GM06990 (cell line): ENCODE data around the gene ZSCAN21.
"Not testable (repeated sequence)": the region's sequence is repeated elsewhere in the genome, so short reads cannot be mapped to it uniquely, and the experiment has no call there.

Source experiments
- DNase-seq: peaks from one replicate; pipeline ENCODE4 v3.0.0-alpha.2; 2011; ENCODE audit not compliant: insufficient read length; ENCODE audit errors: extremely low read depth
- H3K27me3 ChIP-seq: replicated peaks from 2 replicates; pipeline ENCODE4 v1.6.0; 2011; ENCODE audit warnings: low read length; ENCODE audit not compliant: control insufficient read depth, insufficient read depth
- H3K36me3 ChIP-seq: 2 replicates; pipeline ENCODE4 v1.5.1; 2011; ENCODE audit warnings: low read length; ENCODE audit not compliant: control insufficient read depth, insufficient read depth
- H3K4me3 ChIP-seq: replicated peaks from 2 replicates; pipeline ENCODE4 v1.5.1; 2011; ENCODE audit warnings: low read depth, mild to moderate bottlenecking, control low read depth, low read length
- TF ChIP-seq, protein P1 (sequence below): IDR thresholded peaks from 2 replicates; pipeline ENCODE4 v1.5.1; 2011; ENCODE audit warnings: low read length, control low read depth, mild to moderate bottlenecking, inconsistent platforms; ENCODE audit not compliant: insufficient read depth, poor library complexity, severe bottlenecking

The ZSCAN21 gene

DNA sequence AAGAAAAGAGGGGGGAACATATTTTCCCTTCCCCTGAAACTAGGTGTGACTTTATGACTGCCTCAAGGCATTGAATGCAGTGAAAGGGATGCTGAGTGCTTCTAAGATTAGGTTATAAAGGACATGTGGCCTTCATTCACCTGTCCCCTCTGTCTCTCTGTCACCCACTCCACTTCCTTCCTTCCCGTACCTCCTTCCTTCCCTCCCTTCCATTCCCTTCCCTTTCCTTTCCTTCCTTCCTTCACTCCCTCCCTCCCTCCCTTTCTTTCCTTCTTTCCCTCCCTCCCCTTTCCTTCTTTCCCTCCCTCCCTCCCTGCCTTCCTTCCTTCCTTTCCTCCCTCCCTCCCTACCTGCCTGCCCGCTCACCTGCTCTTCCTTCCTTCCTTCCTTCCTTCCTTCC, 38.7 kb upstream of the ZSCAN21 start:
- no peak overlapping the region for H3K4me3 ChIP-seq
- no peak for DNase-seq
- H3K27me3 ChIP-seq = no peaks in the 10 kb centered on the region
- TF ChIP-seq, protein P1, sequence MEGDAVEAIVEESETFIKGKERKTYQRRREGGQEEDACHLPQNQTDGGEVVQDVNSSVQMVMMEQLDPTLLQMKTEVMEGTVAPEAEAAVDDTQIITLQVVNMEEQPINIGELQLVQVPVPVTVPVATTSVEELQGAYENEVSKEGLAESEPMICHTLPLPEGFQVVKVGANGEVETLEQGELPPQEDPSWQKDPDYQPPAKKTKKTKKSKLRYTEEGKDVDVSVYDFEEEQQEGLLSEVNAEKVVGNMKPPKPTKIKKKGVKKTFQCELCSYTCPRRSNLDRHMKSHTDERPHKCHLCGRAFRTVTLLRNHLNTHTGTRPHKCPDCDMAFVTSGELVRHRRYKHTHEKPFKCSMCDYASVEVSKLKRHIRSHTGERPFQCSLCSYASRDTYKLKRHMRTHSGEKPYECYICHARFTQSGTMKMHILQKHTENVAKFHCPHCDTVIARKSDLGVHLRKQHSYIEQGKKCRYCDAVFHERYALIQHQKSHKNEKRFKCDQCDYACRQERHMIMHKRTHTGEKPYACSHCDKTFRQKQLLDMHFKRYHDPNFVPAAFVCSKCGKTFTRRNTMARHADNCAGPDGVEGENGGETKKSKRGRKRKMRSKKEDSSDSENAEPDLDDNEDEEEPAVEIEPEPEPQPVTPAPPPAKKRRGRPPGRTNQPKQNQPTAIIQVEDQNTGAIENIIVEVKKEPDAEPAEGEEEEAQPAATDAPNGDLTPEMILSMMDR = no peak
- no peaks in the 10 kb centered on the region for H3K36me3 ChIP-seq

DNA sequence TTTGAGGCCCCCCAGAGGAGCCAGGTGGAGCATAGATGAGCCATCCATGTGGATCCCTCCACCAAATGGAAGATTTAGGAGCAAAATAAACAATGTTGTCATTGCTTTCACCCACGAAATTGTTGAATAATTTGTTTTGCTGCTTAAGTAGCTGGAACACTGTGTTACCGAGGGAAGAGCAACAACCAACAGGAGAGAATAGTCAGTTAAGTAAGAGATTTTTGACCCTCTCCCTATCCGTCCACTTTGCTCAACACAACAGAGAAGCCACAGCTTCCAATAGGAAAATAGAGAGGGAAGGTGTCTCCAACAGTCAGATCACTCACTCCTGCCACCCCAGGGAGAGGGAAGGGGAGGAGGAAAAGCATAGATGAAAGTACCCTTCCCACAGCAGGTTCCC, 38.1 kb upstream of the ZSCAN21 start:
- no peaks in the 10 kb centered on the region for H3K27me3 ChIP-seq
- TF ChIP-seq, protein P1 = no peak

DNA sequence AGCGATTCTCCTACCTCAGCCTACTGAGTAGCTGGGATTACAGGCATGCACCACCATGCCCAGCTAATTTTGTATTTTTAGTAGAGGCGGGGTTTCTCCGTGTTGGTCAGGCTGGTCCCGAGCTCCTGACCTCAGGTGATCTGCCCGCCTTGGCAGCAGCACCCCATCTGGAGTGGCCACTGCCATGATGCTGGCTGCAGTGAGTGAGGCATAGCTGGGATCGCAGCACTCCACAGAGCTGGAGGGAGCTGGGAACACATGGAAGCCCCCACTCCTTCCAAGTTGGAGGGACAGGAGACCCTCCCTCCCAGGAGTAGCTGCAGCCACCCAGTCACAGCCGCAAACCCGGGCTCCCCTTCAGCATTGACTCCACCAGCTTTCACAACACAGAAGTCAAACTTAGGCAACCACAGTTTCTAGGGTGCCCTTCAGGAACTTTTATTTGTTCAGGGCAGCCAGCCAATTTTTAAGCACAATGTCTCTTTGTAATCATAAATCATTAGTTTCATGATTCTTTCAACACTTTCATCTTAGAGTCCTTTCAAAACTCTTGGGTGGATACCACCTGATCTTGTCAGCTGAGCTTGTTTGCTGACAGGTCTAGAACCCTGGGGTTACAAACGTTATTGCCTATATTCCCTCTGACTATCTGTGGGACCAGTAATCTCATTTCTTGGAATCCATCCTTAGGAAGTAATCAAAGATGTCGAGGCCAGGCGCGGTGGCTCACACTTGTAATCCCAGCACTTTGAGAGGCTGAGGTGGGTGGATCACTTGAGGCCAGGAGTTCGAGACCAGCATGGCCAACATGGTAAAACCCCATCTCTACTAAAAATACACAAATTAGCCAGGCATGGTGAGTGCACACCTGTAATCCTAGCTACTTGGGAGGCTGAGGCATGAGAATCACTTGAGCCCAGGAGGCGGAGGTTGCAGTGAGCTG, 36.9 kb upstream of the ZSCAN21 start:
- not testable (repeated sequence) for H3K27me3 ChIP-seq, H3K36me3 ChIP-seq, H3K4me3 ChIP-seq, DNase-seq

More for the DNA sequence above, 38.1 kb upstream of the ZSCAN21 start:
- DNase-seq = no peak
- no peak overlapping the region for H3K4me3 ChIP-seq
- no peaks in the 10 kb centered on the region for H3K36me3 ChIP-seq

DNA sequence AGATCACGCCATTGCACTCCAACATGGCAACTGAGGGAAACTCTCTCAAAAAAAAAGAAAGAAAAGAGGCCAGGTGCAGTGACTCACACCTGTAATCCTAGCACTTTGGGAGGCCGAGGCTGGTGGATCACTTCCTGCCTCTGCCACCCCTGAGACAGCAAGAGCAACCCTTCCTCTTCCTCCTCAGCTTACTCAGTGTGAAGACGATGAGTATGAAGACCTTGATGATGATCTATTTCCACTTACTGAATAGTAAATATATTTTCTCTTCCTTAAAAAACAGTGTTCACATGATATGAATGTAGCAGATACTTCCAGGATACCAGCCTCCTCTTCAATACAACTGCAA, 36.3 kb upstream of the ZSCAN21 start:
- Histone ChIP-seq H3K36me3 (no peaks in the 10 kb centered on the region), H3K4me3 (no peak overlapping the region), H3K27me3 (no peaks in the 10 kb centered on the region)
- no peak for DNase-seq
- TF ChIP-seq, protein P1 = no peak

DNA sequence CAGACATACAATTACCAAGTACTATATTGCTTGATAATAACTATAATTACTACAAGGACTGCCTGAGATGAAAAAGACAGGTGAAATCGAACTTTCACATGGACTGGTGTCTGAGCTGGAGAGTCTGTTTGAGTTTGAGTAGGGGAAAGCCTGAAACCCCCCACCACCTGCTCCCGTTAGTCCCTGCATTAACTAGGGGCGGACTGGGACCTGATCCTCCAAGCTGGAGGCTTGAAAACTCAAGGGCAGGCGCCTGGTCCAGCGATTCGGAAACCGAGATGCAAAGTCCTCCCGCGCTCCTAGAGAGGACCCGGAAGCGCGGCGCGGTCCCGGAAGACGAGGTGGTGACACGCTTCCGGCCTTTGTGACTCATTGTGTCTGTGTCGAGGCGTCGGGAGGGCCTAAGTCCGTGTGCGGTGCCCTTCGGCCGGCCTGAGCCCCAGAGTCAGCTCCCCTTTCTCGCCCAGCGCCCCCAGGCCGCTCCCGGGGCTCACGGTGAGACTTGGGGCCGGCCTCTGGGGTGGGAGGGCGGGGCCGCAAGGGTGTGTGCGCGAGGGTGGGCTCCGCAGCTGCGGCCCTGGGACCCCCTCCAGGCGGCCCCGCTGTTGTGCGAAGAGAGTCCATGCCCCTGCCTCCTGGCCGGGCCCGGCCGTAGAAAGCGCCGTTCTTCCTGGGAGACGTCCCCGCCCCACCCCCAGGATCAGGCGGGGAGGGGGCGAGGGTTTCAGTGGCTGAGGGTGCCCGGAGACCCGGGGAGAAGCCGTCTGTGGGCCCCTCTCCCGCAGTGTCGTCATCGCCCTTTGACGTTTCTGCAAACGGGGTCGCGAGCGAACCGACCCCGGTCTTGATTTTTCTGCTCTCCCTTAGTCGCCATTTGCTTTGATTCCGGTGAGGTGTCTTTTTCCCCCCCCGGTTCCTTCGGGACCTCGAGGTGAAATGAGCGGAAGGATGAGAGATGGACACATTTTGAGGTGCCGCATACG, 34.1 kb upstream of the ZSCAN21 start, which contains the start of gene ZKSCAN1:
TSS of gene ZKSCAN1 (plus strand) at position 365 of the 983 bp plus-strand sequence. CDS start 7,911 bp downstream, outside the sequence.
- DNase-seq = peak; percentile 90
- TF ChIP-seq, protein P1 = no peak
- H3K36me3 ChIP-seq = no peaks in the 10 kb centered on the region; the same call in 1 of the 2 replicates
- no peaks in the 10 kb centered on the region for H3K27me3 ChIP-seq
- H3K4me3 ChIP-seq = peak within 1 kb of the TSS; percentile 91
